GM10248 (cell line): Measurements from ENCODE around the gene IGF2R.

Experiments
- CTCF ChIA-PET: fragments of 300-600 bp; sonication (Branson Sonifier 250); formaldehyde crosslinking; extraction: SDS; loops from one replicate; lab custom pipeline; 2021; ENCODE audit warnings: antibody characterized with exemption; lab: Yijun Ruan, JAX
- POLR2A ChIA-PET: fragments of 350-650 bp; sonication (Branson Sonifier 250); formaldehyde crosslinking; extraction: SDS; loops from one replicate; lab custom pipeline; 2020; ENCODE audit warnings: antibody characterized with exemption; lab: Yijun Ruan, JAX
- DNase-seq: peaks from one replicate; pipeline ENCODE4 v3.0.0; 2012; ENCODE audit errors: extremely low spot score
- CTCF ChIP-seq: IDR thresholded peaks from 2 replicates; pipeline ENCODE4 v1.5.1; 2012; ENCODE audit warnings: mild to moderate bottlenecking, low read depth; ENCODE audit errors: extremely low read depth, missing control alignments, control extremely low read depth

IGF2R gene

GRCh38 chr6:160035693-160036330 lies 66.9 kb downstream of the IGF2R start:
- ChIA-PET POLR2A (no interaction called here), CTCF (no interaction called here)
- DNase-seq: no peak
- TF ChIP-seq CTCF: no peak

GRCh38 chr6:160036331-160036695 lies 67.4 kb downstream of the IGF2R start:
- ChIA-PET CTCF (interaction anchor here (0.9 kb wide), 1 partner anchor 8 kb away, joined by 3 read pairs; no protein-coding TSS in a partner anchor), POLR2A (no interaction called here)
- no peak for TF ChIP-seq CTCF
- no peak for DNase-seq

GRCh38 chr6:160036790-160037206 lies 67.9 kb downstream of the IGF2R start:
- TF ChIP-seq CTCF: no peak
- ChIA-PET POLR2A (no interaction called here), CTCF (interaction anchor here (0.9 kb wide), 1 partner anchor 9 kb away, joined by 3 read pairs; no protein-coding TSS in a partner anchor)
- no peak for DNase-seq

- CTCF ChIA-PET: interaction anchor here (1.2 to 1.6 kb wide), 2 partner anchors 9 to 12 kb away, joined by 3 to 5 read pairs; no protein-coding TSS in a partner anchor
- no peak for TF ChIP-seq CTCF
- POLR2A ChIA-PET: no interaction called here
Measured at GRCh38 chr6:160038479-160038878, 69.6 kb downstream of the IGF2R start.

GRCh38 chr6:160039441-160039840 lies 70.6 kb downstream of the IGF2R start:
- DNase-seq: no peak
- POLR2A ChIA-PET: no interaction called here
- no peak for TF ChIP-seq CTCF
- CTCF ChIA-PET: interaction anchor here (0.7 to 1.0 kb wide), 3 partner anchors 11 to 103 kb away, joined by 3 read pairs; no protein-coding TSS in a partner anchor

More at GRCh38 chr6:160038479-160038878, 69.6 kb downstream of the IGF2R start:
- DNase-seq: no peak

DNA sequence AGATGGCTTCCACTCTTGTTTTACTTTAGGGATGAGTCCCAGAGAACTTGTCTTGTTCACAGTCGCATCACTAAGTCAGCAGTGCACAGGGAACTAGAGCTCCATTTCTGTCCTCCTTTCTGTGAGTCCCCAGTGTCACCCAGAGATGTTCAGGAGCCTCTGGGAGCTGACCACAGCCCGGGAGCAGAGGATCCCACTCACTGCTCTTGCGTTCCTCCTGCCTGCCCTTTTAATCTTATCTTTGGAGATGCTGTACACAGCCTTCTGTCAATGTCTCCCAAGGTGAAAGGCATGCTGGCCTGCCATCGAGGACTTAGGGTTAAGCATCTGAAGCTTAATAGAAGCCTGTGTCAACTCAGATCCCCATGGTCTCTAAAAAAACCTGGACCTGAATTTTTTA lies 71.2 kb downstream of the IGF2R start:
- CTCF ChIA-PET: interaction anchor here (0.8 to 1.0 kb wide), 2 partner anchors 36 to 102 kb away, joined by 3 read pairs; no protein-coding TSS in a partner anchor
- no peak for TF ChIP-seq CTCF
- no peak for DNase-seq
- POLR2A ChIA-PET: no interaction called here
